Measurements from ENCODE around the gene BLCAP.

BLCAP gene

DNA sequence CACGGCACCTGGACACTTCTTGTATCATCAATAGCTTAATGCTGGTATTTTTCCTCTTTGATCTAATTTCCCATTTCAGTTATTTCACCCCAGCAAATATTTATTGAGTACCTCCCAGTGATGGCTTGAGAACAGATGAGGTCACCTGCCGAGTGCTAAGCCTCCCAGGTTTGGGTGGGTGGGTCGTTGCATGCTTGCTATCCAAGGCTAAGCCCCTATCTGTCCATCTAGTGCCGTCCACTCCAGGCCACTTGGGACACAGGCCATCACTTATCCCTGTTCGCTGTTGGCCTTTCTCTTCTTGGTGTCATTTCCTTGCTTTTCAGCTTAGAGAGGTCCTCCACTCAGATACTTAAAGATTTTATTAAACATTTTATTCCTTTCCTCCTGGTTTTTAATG lies 17.4 kb downstream of the BLCAP start:
- Histone ChIP-seq H3K4me3 (ENCODE audit: low read depth, low read length) (no peak overlapping the region), H3K36me3 (ENCODE audit: insufficient read depth, low read length) (0 out of 2 replicates have a peak, but pooled peaks cover 12% of the 10 kb centered on the region), H3K79me2 (ENCODE audit: control insufficient read depth, insufficient read depth, low read length, unreplicated experiment) (no peaks in the 10 kb centered on the region), H3K27ac (ENCODE audit: low read depth, low read length) (no peak overlapping the region), H3K4me1 (ENCODE audit: control insufficient read depth, insufficient read depth, low read length, unreplicated experiment) (peaks cover 13% of the 10 kb centered on the region), H2AFZ (ENCODE audit: low read length, unreplicated experiment) (no peak overlapping the region), H3K27me3 (ENCODE audit: insufficient read depth, low read length) (no peaks in the 10 kb centered on the region)

DNA sequence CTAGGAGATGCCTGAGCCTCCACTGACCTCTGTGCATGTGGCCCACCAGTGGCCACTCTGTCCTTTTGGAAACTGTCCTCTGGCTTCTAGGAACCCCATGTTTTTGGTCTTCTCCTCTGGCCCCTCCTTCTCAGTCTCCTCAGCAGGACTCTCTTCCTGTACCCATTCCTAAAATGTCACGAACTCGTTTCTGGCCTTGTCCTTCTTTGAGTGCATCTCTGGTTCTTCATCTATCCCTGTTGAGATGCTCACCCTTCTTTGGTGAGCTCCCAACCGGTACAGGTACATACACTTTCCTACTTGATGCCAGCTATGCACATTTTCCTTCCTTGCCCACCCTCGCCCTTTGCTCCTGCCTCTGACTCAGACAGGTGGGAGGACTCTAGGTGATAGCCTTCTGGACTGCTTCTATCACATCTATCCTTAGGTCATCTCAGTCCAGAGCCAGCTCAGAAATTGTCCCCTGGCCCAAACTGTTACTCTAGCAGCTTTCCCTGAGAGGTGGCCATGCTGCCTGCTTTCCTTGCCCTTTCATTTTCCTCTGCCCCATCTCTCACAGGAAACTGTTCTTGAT lies 21.4 kb downstream of the BLCAP start:
- H2AFZ ChIP-seq (ENCODE audit: low read length, unreplicated experiment): no peak overlapping the region
- H3K4me3 ChIP-seq (ENCODE audit: low read depth, low read length): no peak overlapping the region
- no peaks in the 10 kb centered on the region for H3K4me1 ChIP-seq (ENCODE audit: control insufficient read depth, insufficient read depth, low read length, unreplicated experiment)
- no peaks in the 10 kb centered on the region for H3K27me3 ChIP-seq (ENCODE audit: insufficient read depth, low read length)
- H3K79me2 ChIP-seq (ENCODE audit: control insufficient read depth, insufficient read depth, low read length, unreplicated experiment): no peaks in the 10 kb centered on the region
- H3K27ac ChIP-seq (ENCODE audit: low read depth, low read length): no peak overlapping the region
- 0 out of 2 replicates have a peak, but pooled peaks cover 3% of the 10 kb centered on the region for H3K36me3 ChIP-seq (ENCODE audit: insufficient read depth, low read length)

DNA sequence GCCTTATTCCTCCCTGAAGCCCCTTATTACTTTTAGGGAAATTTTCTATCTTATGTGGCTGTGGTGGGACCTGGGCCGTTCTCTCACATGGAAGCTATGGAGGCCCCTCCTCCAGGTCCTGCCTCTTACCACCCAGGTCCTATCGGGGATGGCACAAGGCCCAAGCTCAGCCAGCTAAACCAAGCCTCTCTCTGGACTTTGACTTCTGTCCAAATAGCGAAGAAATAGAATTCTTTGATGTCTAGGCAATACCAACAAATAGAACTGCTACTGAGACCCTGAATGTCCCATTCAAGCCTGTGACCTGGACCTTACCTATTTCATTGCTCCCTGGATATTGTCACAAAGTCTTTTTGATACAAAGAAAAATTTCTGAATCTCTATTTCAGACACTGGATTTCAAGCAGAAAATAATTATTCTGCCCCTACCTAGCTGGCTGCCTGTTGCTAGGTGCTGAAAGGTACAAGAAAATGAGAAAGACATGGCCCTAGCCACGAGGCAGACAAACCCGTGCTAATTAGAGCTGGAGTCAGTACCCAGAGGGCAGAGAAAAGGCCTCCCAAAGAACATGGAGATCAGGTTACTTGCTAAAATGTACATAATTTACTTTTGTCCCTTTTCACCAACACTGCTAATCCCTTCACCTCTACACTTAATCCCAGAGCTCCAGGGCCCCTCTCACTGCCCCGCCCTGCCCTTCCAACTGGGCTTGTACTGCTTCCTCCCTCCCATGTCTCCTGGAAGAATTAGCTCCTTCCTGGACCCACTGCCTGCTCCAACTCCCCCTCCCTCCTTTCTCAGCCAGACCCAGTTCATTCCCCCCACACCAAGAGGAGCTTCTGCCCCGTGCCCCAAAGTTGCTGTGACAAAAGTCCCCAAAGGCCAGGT lies 22.2 kb downstream of the BLCAP start:
- H3K36me3 ChIP-seq (ENCODE audit: insufficient read depth, low read length): 0 out of 2 replicates have a peak, but pooled peaks cover 3% of the 10 kb centered on the region
- H3K4me1 ChIP-seq (ENCODE audit: control insufficient read depth, insufficient read depth, low read length, unreplicated experiment): no peaks in the 10 kb centered on the region
- no peaks in the 10 kb centered on the region for H3K79me2 ChIP-seq (ENCODE audit: control insufficient read depth, insufficient read depth, low read length, unreplicated experiment)
- no peaks in the 10 kb centered on the region for H3K27me3 ChIP-seq (ENCODE audit: insufficient read depth, low read length)
- H3K4me3 ChIP-seq (ENCODE audit: low read depth, low read length): no peak overlapping the region
- H3K27ac ChIP-seq (ENCODE audit: low read depth, low read length): no peak overlapping the region
- H2AFZ ChIP-seq (ENCODE audit: low read length, unreplicated experiment): no peak overlapping the region

DNA sequence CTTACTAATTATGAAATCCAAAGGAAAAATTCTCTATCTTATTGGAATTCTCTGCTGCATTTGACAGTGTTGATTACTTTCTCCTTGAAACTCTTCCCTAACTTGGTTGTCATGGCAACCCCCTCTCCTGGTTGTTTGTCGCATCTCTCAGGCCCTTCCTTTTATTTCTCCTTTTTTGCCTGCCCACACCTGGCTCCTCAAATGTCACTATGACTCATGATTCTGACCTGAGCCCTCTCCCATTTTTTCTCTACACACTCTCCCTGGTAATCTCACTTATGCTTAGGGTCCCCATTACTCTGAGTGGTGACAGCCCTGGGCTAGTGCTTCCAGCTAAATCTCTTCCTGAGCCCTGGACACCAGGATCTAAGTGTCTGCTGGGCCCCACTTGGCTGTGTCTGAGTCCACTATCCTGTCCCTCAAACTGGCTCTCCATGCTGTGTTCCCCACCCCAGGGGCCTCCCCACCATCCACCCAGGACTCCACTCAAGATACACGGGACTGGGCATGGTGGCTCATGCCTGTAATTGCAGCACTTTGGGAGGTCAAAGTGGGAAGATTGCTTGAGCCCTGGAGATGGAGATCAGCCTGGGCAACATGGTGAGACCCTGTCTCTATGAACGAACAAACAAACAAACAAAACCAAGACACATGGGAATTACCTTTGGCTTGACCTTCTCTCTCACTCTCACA lies 23.1 kb downstream of the BLCAP start:
- Histone ChIP-seq H3K4me3 (ENCODE audit: low read depth, low read length) (no peak overlapping the region), H3K79me2 (ENCODE audit: control insufficient read depth, insufficient read depth, low read length, unreplicated experiment) (no peaks in the 10 kb centered on the region), H3K27me3 (ENCODE audit: insufficient read depth, low read length) (no peaks in the 10 kb centered on the region), H3K36me3 (ENCODE audit: insufficient read depth, low read length) (0 out of 2 replicates have a peak, but pooled peaks cover 3% of the 10 kb centered on the region), H3K4me1 (ENCODE audit: control insufficient read depth, insufficient read depth, low read length, unreplicated experiment) (no peaks in the 10 kb centered on the region), H3K27ac (ENCODE audit: low read depth, low read length) (no peak overlapping the region), H2AFZ (ENCODE audit: low read length, unreplicated experiment) (no peak overlapping the region)

DNA sequence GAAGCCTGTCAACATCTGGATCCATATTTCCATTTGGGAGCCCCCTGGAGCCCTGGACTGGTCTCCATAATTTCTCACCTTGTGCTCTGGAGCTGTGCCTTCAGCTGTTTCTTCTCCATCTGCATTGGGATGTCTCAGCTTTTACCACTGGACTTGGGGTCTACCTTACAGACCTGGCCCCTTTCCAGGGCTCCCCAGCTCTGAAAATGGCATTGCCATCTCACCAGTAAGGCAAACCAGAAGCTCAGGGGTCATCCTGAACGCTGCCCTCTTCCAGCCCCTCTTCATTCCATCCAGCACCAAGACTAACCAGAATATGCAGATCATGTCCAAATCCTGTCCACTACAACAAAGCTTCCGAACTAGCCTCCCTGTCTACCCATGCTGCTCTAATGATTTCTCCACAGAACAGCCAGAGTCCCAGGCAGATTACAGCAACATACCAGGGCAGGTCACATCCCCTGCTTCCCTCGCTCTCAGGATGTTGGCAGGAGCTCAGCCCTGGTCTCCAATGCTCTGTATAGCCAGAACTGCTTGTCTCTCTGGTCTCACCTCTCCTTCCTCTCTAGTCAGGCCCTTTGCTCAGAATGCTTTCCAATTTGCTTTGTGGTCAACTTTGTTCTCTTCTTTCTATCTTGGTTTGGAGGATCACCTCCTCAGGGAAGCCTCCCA lies 24.3 kb downstream of the BLCAP start:
- Histone ChIP-seq H3K4me1 (ENCODE audit: control insufficient read depth, insufficient read depth, low read length, unreplicated experiment) (no peaks in the 10 kb centered on the region), H3K4me3 (ENCODE audit: low read depth, low read length) (no peak overlapping the region), H3K36me3 (ENCODE audit: insufficient read depth, low read length) (no peaks in the 10 kb centered on the region), H2AFZ (ENCODE audit: low read length, unreplicated experiment) (no peak overlapping the region), H3K27me3 (ENCODE audit: insufficient read depth, low read length) (no peaks in the 10 kb centered on the region), H3K27ac (ENCODE audit: low read depth, low read length) (no peak overlapping the region), H3K79me2 (ENCODE audit: control insufficient read depth, insufficient read depth, low read length, unreplicated experiment) (no peaks in the 10 kb centered on the region)

DNA sequence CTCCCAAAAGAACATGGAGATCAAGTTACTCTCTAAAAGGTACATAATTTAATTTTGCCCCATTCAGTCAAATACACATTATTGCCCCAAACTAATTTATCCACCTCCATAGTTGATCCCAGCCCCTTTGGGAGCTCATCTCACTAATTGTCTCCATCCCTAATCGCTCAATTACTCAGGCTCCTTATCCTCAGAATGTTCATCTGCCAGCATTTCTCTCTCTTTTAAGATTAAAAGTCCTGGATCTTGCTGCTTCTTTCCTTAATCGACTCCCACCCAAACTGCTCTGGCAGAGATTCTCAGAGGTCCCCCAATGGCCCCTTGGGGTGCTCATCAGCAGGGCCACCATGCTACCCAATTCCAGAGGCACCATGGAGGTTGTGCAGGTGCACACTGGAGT lies 25.0 kb downstream of the BLCAP start:
- Histone ChIP-seq H2AFZ (ENCODE audit: low read length, unreplicated experiment) (no peak overlapping the region), H3K36me3 (ENCODE audit: insufficient read depth, low read length) (no peaks in the 10 kb centered on the region), H3K4me1 (ENCODE audit: control insufficient read depth, insufficient read depth, low read length, unreplicated experiment) (no peaks in the 10 kb centered on the region), H3K79me2 (ENCODE audit: control insufficient read depth, insufficient read depth, low read length, unreplicated experiment) (no peaks in the 10 kb centered on the region), H3K27ac (ENCODE audit: low read depth, low read length) (no peak overlapping the region), H3K4me3 (ENCODE audit: low read depth, low read length) (no peak overlapping the region), H3K27me3 (ENCODE audit: insufficient read depth, low read length) (no peaks in the 10 kb centered on the region)

DNA sequence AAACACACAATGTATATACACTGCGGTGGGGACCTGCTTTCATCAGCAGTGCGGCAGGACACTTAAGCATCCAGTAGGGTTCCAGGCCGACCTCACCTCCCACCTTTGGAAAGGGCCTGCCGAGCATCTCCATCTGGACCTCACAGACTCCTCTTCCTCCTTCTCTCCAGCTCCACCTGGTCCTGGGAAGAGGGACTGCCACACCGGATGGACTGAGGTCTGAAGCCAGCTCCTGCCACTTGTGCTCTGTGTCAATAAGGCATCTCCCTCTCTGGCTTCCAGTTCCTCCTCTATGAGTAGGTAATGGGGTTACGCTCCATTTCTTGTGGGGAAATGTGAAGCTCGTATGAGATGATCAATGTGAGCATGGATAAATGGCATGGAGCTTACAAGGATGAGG lies 25.7 kb downstream of the BLCAP start:
- H3K4me3 ChIP-seq (ENCODE audit: low read depth, low read length): no peak overlapping the region
- no peaks in the 10 kb centered on the region for H3K4me1 ChIP-seq (ENCODE audit: control insufficient read depth, insufficient read depth, low read length, unreplicated experiment)
- H2AFZ ChIP-seq (ENCODE audit: low read length, unreplicated experiment): no peak overlapping the region
- H3K79me2 ChIP-seq (ENCODE audit: control insufficient read depth, insufficient read depth, low read length, unreplicated experiment): no peaks in the 10 kb centered on the region
- H3K27me3 ChIP-seq (ENCODE audit: insufficient read depth, low read length): no peaks in the 10 kb centered on the region
- no peak overlapping the region for H3K27ac ChIP-seq (ENCODE audit: low read depth, low read length)
- H3K36me3 ChIP-seq (ENCODE audit: insufficient read depth, low read length): no peaks in the 10 kb centered on the region

DNA sequence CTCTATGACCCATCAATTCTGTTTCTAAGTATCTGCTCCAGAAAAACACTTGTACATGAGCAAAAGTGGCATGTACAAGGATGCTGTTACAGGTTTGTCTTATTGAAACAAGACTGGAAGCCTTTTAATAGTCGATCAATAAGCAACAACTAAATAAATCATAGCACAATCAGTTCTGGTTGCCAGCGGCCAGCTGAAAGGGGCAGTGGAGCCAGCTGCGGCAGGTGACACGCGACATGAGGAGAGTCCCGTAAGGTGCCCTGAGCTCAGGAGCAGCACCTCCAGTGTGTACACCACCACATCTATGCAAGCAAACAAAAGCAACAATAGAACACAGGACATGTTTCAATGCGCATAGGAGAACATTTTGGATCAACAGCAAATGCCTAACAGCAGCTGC lies 27.4 kb downstream of the BLCAP start:
- Histone ChIP-seq H3K27ac (ENCODE audit: low read depth, low read length) (no peak overlapping the region), H3K36me3 (ENCODE audit: insufficient read depth, low read length) (no peaks in the 10 kb centered on the region), H3K4me3 (ENCODE audit: low read depth, low read length) (no peak overlapping the region), H3K79me2 (ENCODE audit: control insufficient read depth, insufficient read depth, low read length, unreplicated experiment) (no peaks in the 10 kb centered on the region), H2AFZ (ENCODE audit: low read length, unreplicated experiment) (no peak overlapping the region), H3K27me3 (ENCODE audit: insufficient read depth, low read length) (no peaks in the 10 kb centered on the region), H3K4me1 (ENCODE audit: control insufficient read depth, insufficient read depth, low read length, unreplicated experiment) (no peaks in the 10 kb centered on the region)

DNA sequence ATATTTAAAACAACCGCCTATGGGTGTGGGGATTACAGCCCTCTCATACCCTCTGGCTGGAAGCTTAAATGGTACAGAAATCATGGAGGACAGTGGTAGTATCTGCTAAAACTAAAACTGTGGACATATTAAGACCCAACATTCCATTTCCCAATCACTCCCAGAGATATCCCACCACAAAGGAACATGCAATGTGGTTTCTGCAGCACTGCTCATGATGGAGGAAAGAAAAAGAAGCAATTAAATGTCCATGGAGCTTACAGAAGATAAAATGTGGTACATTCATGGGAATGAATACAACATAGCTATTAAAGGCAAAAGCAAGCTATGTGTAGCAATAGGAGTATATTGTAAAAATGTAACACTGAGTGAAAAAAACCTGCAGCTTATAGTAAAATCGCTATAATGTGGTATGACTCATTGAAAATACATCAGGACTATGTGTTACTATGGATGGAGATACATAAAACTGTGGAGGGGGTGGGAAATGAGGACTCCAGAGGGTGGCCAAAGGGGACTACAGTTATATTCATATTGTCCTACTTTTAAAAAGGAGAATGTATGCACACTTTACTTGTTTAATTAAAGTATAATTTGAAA lies 29.5 kb downstream of the BLCAP start:
- Histone ChIP-seq H3K79me2 (ENCODE audit: control insufficient read depth, insufficient read depth, low read length, unreplicated experiment) (no peaks in the 10 kb centered on the region), H3K36me3 (ENCODE audit: insufficient read depth, low read length) (no peaks in the 10 kb centered on the region), H3K4me1 (ENCODE audit: control insufficient read depth, insufficient read depth, low read length, unreplicated experiment) (no peaks in the 10 kb centered on the region), H3K27ac (ENCODE audit: low read depth, low read length) (no peak overlapping the region), H3K27me3 (ENCODE audit: insufficient read depth, low read length) (no peaks in the 10 kb centered on the region), H2AFZ (ENCODE audit: low read length, unreplicated experiment) (no peak overlapping the region), H3K4me3 (ENCODE audit: low read depth, low read length) (no peak overlapping the region)

DNA sequence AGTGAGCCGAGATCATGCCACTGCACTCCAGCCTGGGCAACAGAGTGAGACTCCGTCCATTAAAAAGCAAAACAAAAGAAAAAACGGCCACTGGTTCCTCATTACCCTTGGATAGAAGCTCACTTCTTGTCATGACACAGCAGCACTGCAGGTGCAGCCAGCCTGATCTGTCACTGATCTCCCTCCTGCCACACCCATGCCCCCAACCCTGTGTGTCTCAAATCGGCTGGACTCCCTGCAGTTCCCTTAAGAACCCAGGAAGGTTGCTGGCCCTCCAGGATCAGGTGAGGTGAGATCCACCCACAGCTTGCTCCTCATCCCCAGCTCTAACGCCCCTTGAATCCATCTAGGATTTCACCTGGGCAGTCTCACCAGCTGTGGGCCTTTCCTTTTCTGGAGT lies 32.9 kb downstream of the BLCAP start:
- no peaks in the 10 kb centered on the region for H3K79me2 ChIP-seq (ENCODE audit: control insufficient read depth, insufficient read depth, low read length, unreplicated experiment)
- no peaks in the 10 kb centered on the region for H3K4me1 ChIP-seq (ENCODE audit: control insufficient read depth, insufficient read depth, low read length, unreplicated experiment)
- no peaks in the 10 kb centered on the region for H3K36me3 ChIP-seq (ENCODE audit: insufficient read depth, low read length)
- no peak overlapping the region for H2AFZ ChIP-seq (ENCODE audit: low read length, unreplicated experiment)
- no peak overlapping the region for H3K27ac ChIP-seq (ENCODE audit: low read depth, low read length)
- no peak overlapping the region for H3K4me3 ChIP-seq (ENCODE audit: low read depth, low read length)
- no peaks in the 10 kb centered on the region for H3K27me3 ChIP-seq (ENCODE audit: insufficient read depth, low read length)
